C4-2B (cell line): ENCODE results near the gene ARSB.

ENCODE experiments used
- CTCF ChIP-seq: fragments of 450-650 bp; conservative IDR thresholded peaks from 2 replicates; pipeline ENCODE4 v1.5.1; 2017; ENCODE audit warnings: mild to moderate bottlenecking
- ZFX ChIP-seq: fragments of 450-650 bp; IDR thresholded peaks from 2 replicates; pipeline ENCODE4 v1.6.1; 2017

- TF ChIP-seq CTCF (no peak), ZFX (no peak)
Observed at GRCh38 chr5:78799266-78800017, 185.7 kb downstream of the ARSB start.
